HFF-Myc (cell line): Measurements from ENCODE around the gene COQ8A.

Source experiments
- DNase-seq: peaks from one replicate; pipeline ENCODE4 v3.0.0-alpha.2; 2011; ENCODE audit warnings: low read depth; ENCODE audit errors: extremely low read depth
- H3K4me3 ChIP-seq: replicated peaks from 2 replicates; pipeline ENCODE4 v1.5.1; 2011; ENCODE audit warnings: low read depth, mild to moderate bottlenecking, control low read depth, low read length
- TF ChIP-seq, protein P1 (sequence below): IDR thresholded peaks from 2 replicates; pipeline ENCODE4 v1.5.1; 2012; ENCODE audit warnings: mild to moderate bottlenecking, low read depth, low read length, control low read depth; ENCODE audit errors: missing control alignments

Gene COQ8A

DNA sequence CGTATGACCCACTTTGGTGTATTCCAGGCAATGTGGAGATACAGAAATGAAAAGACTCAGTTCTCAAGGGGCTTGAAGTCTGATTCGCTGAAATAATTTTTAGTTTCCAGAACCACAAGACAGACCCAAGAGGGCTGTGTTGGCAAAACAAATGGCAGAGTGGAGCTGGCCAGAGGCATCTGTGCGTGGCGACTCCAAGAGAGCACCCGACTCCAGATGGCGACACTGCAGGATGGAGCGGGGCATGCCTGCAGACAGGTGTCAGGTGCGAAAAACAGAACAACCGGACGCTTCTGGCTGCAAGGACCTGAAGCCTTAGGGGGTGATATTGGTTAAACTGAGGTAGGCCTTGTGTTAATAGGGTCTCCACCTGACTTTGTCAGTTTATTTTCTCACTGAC lies 31.7 kb upstream of the COQ8A start:
- no peak for DNase-seq
- TF ChIP-seq, protein P1, sequence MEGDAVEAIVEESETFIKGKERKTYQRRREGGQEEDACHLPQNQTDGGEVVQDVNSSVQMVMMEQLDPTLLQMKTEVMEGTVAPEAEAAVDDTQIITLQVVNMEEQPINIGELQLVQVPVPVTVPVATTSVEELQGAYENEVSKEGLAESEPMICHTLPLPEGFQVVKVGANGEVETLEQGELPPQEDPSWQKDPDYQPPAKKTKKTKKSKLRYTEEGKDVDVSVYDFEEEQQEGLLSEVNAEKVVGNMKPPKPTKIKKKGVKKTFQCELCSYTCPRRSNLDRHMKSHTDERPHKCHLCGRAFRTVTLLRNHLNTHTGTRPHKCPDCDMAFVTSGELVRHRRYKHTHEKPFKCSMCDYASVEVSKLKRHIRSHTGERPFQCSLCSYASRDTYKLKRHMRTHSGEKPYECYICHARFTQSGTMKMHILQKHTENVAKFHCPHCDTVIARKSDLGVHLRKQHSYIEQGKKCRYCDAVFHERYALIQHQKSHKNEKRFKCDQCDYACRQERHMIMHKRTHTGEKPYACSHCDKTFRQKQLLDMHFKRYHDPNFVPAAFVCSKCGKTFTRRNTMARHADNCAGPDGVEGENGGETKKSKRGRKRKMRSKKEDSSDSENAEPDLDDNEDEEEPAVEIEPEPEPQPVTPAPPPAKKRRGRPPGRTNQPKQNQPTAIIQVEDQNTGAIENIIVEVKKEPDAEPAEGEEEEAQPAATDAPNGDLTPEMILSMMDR = no peak
- no peak overlapping the region for H3K4me3 ChIP-seq

DNA sequence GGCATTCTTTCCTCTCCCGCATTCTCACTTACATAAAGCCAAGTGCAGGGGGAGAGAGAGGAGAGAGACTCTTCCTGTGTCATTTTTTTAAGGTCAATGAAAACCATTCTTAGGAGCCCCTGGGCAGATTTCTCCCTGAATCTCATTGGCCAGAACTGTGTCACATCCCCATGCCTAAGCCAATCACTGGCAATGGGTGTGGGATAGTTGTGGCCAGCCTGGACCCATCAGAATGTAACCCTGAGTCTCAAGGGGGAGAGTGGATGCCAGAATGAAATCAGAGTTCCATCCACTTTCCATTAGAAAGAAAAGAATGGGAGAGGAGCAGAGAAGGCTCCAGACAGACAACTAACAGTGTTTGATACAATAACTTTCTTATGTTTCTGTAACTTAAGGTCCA lies 31.2 kb upstream of the COQ8A start:
- H3K4me3 ChIP-seq = no peak overlapping the region
- TF ChIP-seq, protein P1 = no peak
- DNase-seq = no peak

DNA sequence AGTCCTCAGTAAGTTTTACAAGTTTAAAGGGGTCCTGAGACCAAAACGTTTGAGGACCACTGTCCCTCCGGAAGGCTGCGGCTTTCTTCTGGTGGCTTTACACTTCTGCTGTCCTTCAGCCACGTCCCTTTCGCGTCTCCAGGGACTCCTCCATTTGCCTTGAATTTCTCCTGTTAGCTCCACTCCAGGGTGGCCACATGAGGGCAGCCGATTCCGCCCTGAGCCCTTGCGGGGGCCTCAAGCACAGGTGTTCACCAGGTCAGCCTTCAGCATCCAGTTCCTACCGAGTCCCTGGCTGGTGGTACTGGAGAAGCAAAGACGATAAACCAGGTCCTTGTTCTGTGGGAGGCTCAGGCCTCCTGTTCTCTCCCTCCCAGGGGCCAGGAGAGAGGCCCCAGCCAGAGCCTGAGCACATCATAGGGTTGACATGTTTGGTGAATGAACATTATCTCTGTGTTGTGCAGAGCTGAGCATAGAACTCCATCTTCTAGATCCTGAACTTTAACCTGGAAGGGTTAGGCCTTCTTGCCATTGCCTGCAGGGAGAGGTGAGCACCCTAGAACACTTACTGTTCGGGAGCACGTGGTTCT lies 27.4 kb upstream of the COQ8A start:
- TF ChIP-seq, protein P1 = peak; percentile 40
- DNase-seq = no peak
- no peak overlapping the region for H3K4me3 ChIP-seq

DNA sequence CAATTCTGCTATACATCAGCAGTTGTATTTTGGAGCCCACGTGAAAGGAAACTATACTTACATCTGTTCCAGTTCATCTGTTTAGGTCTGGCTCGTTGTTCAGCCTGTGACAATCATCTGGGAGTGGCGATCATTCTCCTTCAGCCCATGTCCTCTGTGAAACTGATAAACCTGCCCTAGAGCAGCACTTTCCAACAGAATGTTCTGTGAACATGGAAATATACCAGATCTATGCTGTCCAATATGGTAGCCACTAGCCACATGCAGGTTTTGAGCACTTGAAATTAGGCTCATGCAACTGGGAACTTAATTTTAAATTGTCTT lies 24.5 kb upstream of the COQ8A start:
- H3K4me3 ChIP-seq = no peak overlapping the region
- DNase-seq = no peak
- TF ChIP-seq, protein P1 = no peak

DNA sequence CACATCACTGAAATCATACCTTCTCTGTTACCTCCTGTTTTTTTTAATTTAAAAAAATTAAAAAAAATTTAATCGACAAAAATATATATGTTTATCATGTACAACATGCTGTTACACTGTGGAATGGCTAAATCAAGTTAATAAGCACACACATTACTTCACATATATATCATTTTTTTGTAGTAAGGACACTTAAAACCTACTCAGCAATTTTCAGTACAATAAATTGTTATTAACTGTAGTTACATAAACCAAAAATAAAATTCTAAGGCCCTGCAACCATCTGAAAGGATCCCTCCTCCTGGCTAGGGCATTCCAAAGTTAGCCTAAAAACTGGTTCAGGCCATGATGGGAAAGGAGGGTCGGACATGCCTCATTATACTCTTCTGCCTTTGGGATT lies 23.6 kb upstream of the COQ8A start:
- DNase-seq = no peak
- TF ChIP-seq, protein P1 = no peak
- H3K4me3 ChIP-seq = no peak overlapping the region

DNA sequence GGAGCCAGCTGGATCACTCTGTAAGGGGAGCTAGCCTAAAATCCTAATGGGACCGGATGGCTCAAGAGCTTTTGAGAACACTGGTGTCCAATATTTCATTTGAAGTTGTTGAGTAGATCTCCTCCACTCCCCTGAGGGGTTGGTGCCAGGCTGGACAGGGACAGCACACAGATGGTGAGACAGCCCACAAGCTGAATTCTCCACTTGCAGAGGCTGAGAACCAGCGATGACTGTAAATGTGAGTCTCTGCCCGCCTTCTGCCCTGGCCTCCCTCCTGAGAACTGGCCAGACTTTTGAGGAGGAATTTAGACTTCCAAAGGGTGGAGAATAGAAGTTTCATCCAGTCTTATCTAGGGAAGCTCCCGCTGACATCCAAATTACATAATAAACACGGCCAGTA lies 20.5 kb upstream of the COQ8A start:
- DNase-seq = no peak
- H3K4me3 ChIP-seq = no peak overlapping the region
- TF ChIP-seq, protein P1 = no peak

DNA sequence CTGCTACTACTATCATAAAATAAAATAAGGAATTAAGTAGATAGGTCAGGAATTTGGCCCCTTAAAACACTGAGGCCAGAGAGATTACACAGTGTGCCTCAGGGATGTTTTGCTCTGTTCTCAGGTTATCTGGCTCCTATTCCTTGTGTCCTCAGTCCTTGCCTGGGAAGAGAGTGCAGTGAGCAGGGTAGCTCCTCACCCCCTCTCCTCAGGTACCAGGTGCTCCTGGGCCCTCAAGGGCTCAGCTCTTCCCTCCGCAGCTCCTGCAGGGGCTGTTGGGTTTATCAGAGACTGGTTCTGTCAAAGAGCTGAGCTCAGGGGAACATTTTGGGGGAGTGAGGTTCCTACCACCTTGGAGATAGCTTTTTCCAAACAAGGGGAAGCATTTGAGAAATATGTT lies 20.1 kb upstream of the COQ8A start:
- no peak overlapping the region for H3K4me3 ChIP-seq
- TF ChIP-seq, protein P1 = no peak
- DNase-seq = no peak
